Mucosa of stomach (tissue), 1 donor: Measurements from ENCODE around the gene INAVA.

ENCODE experiments used
- H3K27me3 ChIP-seq: one replicate; pipeline ENCODE4 v1.7.0; 2013; ENCODE audit warnings: mild to moderate bottlenecking, low read length; ENCODE audit not compliant: control insufficient read depth, insufficient read depth
- H3K36me3 ChIP-seq: one replicate; pipeline ENCODE4 v1.7.0; 2013; ENCODE audit warnings: low read length; ENCODE audit not compliant: control insufficient read depth, insufficient read depth
- H3K4me1 ChIP-seq: one replicate; pipeline ENCODE4 v1.7.0; 2013; ENCODE audit warnings: mild to moderate bottlenecking, low read length; ENCODE audit not compliant: control insufficient read depth, insufficient read depth
- H3K4me3 ChIP-seq: one replicate; pipeline ENCODE4 v1.7.0; 2013; ENCODE audit warnings: low read length
- H3K9ac ChIP-seq: one replicate; pipeline ENCODE4 v1.7.0; 2013; ENCODE audit warnings: mild to moderate bottlenecking, low read length, moderate library complexity
- H3K9me3 ChIP-seq: one replicate; pipeline ENCODE4 v1.7.0; 2013; ENCODE audit warnings: mild to moderate bottlenecking, low read length, moderate library complexity; ENCODE audit not compliant: control insufficient read depth
- donor health status: Pancreatic carcinoma.

Gene INAVA, protein sequence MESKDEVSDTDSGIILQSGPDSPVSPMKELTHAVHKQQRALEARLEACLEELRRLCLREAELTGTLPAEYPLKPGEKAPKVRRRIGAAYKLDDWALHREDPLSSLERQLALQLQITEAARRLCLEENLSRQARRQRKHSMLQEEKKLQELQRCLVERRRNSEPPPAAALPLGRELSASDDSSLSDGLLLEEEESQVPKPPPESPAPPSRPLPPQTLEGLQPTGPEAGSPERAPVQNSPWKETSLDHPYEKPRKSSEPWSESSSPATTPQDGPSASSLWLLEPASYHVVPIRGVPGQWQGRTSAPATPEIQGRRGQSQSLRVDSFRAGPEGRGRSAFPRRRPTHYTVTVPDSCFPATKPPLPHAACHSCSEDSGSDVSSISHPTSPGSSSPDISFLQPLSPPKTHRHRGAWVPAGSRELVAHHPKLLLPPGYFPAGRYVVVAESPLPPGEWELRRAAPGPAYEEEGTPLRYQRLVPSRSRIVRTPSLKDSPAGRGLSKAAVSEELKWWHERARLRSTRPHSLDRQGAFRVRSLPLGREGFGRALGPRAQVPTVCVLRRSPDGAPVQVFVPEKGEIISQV

GRCh38 chr1:200894712-200895442 lies at the start of gene INAVA:
Gene INAVA, plus strand, starts transcription at chr1:200894900. Its CDS starts 3,501 bp downstream, at chr1:200898401.
- Histone ChIP-seq H3K4me3 (peak within 1 kb of the TSS; percentile 95), H3K36me3 (peaks cover 19% of the 10 kb centered on the region), H3K4me1 (peaks cover 61% of the 10 kb centered on the region), H3K9me3 (no peaks in the 10 kb centered on the region), H3K27me3 (peaks cover 5% of the 10 kb centered on the region), H3K9ac (peak within 1 kb of the TSS; percentile 99)

DNA sequence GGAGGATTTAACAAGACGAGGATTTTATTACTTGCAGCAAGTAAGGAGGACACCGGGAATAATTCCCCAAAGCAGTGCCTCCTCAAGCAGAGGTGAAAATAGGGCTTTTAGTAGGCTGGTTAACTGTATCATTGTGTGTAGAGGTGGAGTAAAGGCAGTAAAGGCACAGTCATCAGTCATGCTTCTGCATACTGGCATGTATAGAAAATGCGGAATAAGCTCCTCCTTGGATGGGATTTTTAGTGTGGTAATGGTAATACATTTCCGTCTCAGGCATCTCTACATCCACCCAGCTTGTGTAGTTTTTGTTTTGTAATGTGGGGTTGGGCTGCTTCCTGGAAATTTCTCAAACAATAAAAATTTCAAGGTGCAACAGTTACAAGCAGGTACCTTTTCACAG lies 49.3 kb upstream of the INAVA start:
- Histone ChIP-seq H3K27me3 (no peaks in the 10 kb centered on the region), H3K36me3 (no peaks in the 10 kb centered on the region)

GRCh38 chr1:200846398-200846797 lies 48.3 kb upstream of the INAVA start:
- H3K4me1 ChIP-seq, result no peaks in the 10 kb centered on the region
- H3K36me3 ChIP-seq, result no peaks in the 10 kb centered on the region
- no peaks in the 10 kb centered on the region for H3K27me3 ChIP-seq
- no peak overlapping the region for H3K4me3 ChIP-seq
- no peak overlapping the region for H3K9ac ChIP-seq
- no peaks in the 10 kb centered on the region for H3K9me3 ChIP-seq

More for the DNA sequence above, 49.3 kb upstream of the INAVA start:
- Histone ChIP-seq H3K9ac (no peak overlapping the region), H3K4me1 (no peaks in the 10 kb centered on the region), H3K9me3 (no peaks in the 10 kb centered on the region), H3K4me3 (no peak overlapping the region)

DNA sequence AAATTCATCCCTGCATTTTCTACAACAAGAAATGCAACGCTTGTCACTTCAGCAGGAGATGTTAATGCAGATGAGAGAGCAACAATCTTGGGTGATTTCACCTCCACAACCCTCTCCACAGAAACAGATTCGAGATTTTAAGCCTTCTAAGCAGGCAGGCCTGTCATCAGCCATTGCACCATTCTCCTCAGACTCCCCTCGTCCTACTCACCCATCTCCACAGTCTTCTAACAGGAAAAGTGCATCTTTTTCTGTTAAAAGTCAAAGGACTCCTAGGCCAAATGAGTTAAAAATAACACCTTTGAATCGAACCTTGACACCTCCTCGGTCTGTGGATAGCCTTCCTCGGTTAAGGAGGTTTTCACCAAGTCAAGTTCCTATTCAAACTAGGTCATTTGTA lies 45.3 kb upstream of the INAVA start:
- Histone ChIP-seq H3K4me3 (no peak overlapping the region), H3K9me3 (no peaks in the 10 kb centered on the region), H3K36me3 (no peaks in the 10 kb centered on the region), H3K9ac (no peak overlapping the region), H3K27me3 (no peaks in the 10 kb centered on the region), H3K4me1 (no peaks in the 10 kb centered on the region)

DNA sequence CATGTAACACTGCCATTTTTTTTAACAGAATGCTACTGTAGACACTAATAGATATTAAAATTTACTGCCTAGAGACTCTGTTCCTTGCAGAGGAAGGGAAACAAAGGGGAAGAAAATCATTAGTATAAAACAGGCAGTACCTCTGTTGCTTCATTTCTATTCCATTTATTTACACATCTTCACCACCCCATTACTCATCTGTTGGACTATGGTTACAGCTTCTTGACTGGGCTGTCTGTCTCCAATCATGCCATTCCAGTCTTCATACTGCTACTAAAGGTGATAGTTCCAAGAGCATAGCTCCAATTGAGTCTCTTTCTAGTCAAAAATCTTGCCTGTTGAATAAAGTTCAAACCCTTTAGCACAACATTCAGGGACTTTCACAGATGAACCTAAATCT lies 44.1 kb upstream of the INAVA start:
- H3K9me3 ChIP-seq, result no peaks in the 10 kb centered on the region
- H3K27me3 ChIP-seq, result no peaks in the 10 kb centered on the region
- no peak overlapping the region for H3K4me3 ChIP-seq
- no peaks in the 10 kb centered on the region for H3K36me3 ChIP-seq
- H3K9ac ChIP-seq, result no peak overlapping the region
- no peaks in the 10 kb centered on the region for H3K4me1 ChIP-seq

GRCh38 chr1:200856716-200857357 lies 37.9 kb upstream of the INAVA start:
- H3K4me3 ChIP-seq, result no peak overlapping the region
- no peaks in the 10 kb centered on the region for H3K27me3 ChIP-seq
- H3K9ac ChIP-seq, result no peak overlapping the region
- no peaks in the 10 kb centered on the region for H3K4me1 ChIP-seq
- H3K36me3 ChIP-seq, result peaks cover 6% of the 10 kb centered on the region
- no peaks in the 10 kb centered on the region for H3K9me3 ChIP-seq

GRCh38 chr1:200857804-200858203 lies 36.9 kb upstream of the INAVA start:
- Histone ChIP-seq H3K4me3 (no peak overlapping the region), H3K4me1 (no peaks in the 10 kb centered on the region), H3K36me3 (peaks cover 6% of the 10 kb centered on the region), H3K9ac (no peak overlapping the region), H3K9me3 (no peaks in the 10 kb centered on the region), H3K27me3 (no peaks in the 10 kb centered on the region)

- no peaks in the 10 kb centered on the region for H3K36me3 ChIP-seq
Observed at GRCh38 chr1:200861937-200862647, 32.6 kb upstream of the INAVA start.

DNA sequence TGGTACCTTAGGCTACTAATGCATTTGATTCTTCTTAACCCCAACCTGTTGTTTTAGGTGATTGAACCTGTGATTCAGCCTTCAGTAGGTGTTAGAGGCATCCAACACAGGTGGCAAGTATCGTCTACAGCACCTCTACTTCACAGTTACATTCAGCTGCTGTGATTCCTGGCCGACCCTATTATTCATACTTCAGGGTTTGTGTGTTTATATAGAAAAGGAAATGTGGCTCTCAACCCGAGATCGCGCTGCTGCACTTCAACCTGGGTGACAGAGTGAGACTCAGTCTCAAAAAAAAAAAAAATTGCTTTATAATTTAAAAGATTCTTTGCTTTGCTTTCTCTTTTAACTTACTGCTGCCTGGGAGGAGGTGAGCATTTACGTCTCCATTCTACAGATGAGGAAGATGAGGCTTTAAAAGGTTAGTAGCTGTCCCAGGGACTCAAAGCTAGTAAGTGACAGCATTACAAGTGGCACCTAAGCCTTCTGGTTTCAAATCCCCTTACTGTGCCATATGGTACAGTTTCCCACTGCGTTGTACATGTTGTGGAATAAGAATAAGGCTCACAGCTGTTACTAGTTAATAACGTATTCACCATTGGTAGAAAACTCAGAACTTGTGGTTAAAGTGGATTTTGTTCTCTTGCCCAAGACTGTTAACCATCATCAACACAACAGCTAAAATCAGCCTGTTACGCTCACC lies 31.8 kb upstream of the INAVA start:
- Histone ChIP-seq H3K9me3 (no peaks in the 10 kb centered on the region), H3K9ac (no peak overlapping the region), H3K4me3 (no peak overlapping the region), H3K4me1 (no peaks in the 10 kb centered on the region), H3K27me3 (no peaks in the 10 kb centered on the region), H3K36me3 (no peaks in the 10 kb centered on the region)

More at GRCh38 chr1:200861937-200862647, 32.6 kb upstream of the INAVA start:
- no peak overlapping the region for H3K4me3 ChIP-seq
- no peak overlapping the region for H3K9ac ChIP-seq
- no peaks in the 10 kb centered on the region for H3K4me1 ChIP-seq
- H3K27me3 ChIP-seq, result no peaks in the 10 kb centered on the region
- no peaks in the 10 kb centered on the region for H3K9me3 ChIP-seq

DNA sequence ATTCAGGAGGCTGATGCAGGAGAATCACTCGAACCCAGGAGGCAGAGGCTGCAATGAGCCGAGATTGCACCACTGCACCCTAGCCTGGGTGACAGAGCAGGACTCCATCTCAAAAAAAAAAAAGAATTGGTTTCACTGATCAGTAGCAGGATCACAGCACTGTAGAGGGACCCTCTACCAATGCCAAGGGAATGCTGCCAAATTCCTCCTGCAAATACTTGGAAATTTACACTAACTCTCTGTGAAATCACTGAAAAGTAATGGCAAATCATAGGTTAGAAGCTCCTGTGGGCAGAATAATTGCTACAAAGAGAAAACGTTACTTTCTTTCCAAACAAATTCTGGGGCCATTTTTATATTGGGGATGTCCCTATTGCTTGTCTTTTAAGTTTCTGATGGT lies 28.6 kb upstream of the INAVA start:
- H3K9me3 ChIP-seq, result no peaks in the 10 kb centered on the region
- peaks cover 10% of the 10 kb centered on the region for H3K27me3 ChIP-seq
- H3K4me1 ChIP-seq, result no peaks in the 10 kb centered on the region
- H3K4me3 ChIP-seq, result no peak overlapping the region
- H3K9ac ChIP-seq, result no peak overlapping the region
- no peaks in the 10 kb centered on the region for H3K36me3 ChIP-seq

DNA sequence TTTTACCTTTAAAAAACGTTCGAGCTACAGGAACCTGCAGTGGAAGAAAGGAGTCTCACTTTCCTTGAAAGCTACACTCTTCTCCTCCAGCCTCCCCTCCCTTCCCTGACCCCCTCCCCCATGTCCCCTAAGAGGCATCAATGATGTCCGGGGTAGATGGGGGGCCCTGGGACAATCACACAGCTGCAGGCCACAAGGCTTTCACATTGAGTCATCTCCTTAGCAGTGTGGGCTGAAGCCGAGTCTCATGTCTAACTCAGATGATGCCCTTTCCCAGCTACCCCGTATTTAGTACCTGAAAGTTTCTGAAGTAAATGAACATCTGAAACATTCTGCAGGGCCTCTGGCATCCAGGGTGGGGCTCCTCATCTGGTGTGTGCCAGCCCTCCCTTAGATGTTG lies 28.2 kb upstream of the INAVA start:
- no peak overlapping the region for H3K9ac ChIP-seq
- H3K4me3 ChIP-seq, result no peak overlapping the region
- H3K36me3 ChIP-seq, result no peaks in the 10 kb centered on the region
- H3K4me1 ChIP-seq, result no peaks in the 10 kb centered on the region
- H3K27me3 ChIP-seq, result peaks cover 14% of the 10 kb centered on the region
- H3K9me3 ChIP-seq, result no peaks in the 10 kb centered on the region
